Activated CD8-positive, alpha-beta T cell treated with anti-CD3 and anti-CD28 coated beads for 36 hours (primary cell): Measurements from ENCODE around the gene PCDHGC4. TPM values are rescaled to one million over a fixed set of nuclear protein-coding genes. Genes with fewer than 3 reads are reported as not detected.
A peak's percentile ranks its signal among the peaks of the same experiment; 100 is the strongest.

Source experiments
- ATAC-seq: fragments of 200-7000 bp; cut with Tn5 transposase; one replicate; pipeline ENCODE4 v1.10.0; 2021; ENCODE audit warnings: mild to moderate bottlenecking, moderate library complexity
- CTCF ChIA-PET: fragments of 350-600 bp; sonication (Branson Sonifier 250); formaldehyde crosslinking; loops from one replicate; lab custom pipeline; 2021; ENCODE audit warnings: antibody characterized with exemption; lab: Charles Lee
- POLR2A ChIA-PET: fragments of 350-600 bp; sonication (Branson Sonifier 250); formaldehyde crosslinking; loops from one replicate; lab custom pipeline; 2021; ENCODE audit warnings: antibody characterized with exemption; lab: Charles Lee
- DNase-seq: peaks from one replicate; pipeline ENCODE4 v3.0.0-alpha.2; 2020
- H3K27ac Mint-ChIP-seq: one replicate; pipeline ENCODE4 v1.8.0; 2021; ENCODE audit warnings: mild to moderate bottlenecking, mixed read lengths
- H3K27me3 Mint-ChIP-seq: one replicate; pipeline ENCODE4 v1.8.0; 2021; ENCODE audit warnings: mixed read lengths
- H3K36me3 Mint-ChIP-seq: one replicate; pipeline ENCODE4 v1.8.0; 2021; ENCODE audit warnings: low read depth, mixed read lengths
- H3K4me1 Mint-ChIP-seq: one replicate; pipeline ENCODE4 v1.8.0; 2021; ENCODE audit warnings: low read depth, mixed read lengths
- H3K4me3 Mint-ChIP-seq: one replicate; pipeline ENCODE4 v1.8.0; 2021; ENCODE audit warnings: mild to moderate bottlenecking, moderate library complexity, mixed read lengths
- H3K9me3 Mint-ChIP-seq: one replicate; pipeline ENCODE4 v1.8.0; 2021; ENCODE audit warnings: mixed read lengths
- CTCF ChIP-seq: fragments of 200-600 bp; IDR thresholded peaks from one replicate; pipeline ENCODE4 v1.8.0; 2022; ENCODE audit warnings: antibody characterized with exemption, mild to moderate bottlenecking
- intact Hi-C: fragments of 100-400 bp; cut with micrococcal nuclease; formaldehyde crosslinking; loops from one replicate; pipeline ENCODE4 v1.10.0; 2022
- total RNA-seq, 2 experiments: library from RNA; stranded (reverse); gene quantifications; one replicate each; pipeline ENCODE4 v1.2.3, GENCODE V29; 2021

Gene PCDHGC4
- total RNA-seq, 2 experiments from 2014 or later, result not detected

GRCh38 chr5:141518618-141519015 lies 33.8 kb downstream of the PCDHGC4 start:
- TF ChIP-seq CTCF, result no peak

GRCh38 chr5:141519605-141520565 lies 35.1 kb downstream of the PCDHGC4 start:
- DNase-seq (no peak), ATAC-seq (no peak)
- H3K36me3 Mint-ChIP-seq, result peaks cover 70% of the 10 kb centered on the region
- no peak overlapping the region for H3K4me3 Mint-ChIP-seq
- H3K27ac Mint-ChIP-seq, result no peak overlapping the region
- no peaks in the 10 kb centered on the region for H3K27me3 Mint-ChIP-seq
- CTCF ChIA-PET, result interaction anchor here (0.9 to 8.3 kb wide), 9 partner anchors 8 to 332 kb away, joined by 3 to 122 read pairs (median 4); partner anchors contain the start of genes PCDHB9, PCDHGA10, PCDHGA12 and PCDHGB5
- intact Hi-C loops, result loop anchor here (10.0 kb wide), 1 partner anchor 195 kb away; the partner anchor contains the start of gene TAF7
- POLR2A ChIA-PET, result interaction anchor here (1.4 kb wide), 1 partner anchor 44 kb away, joined by 3 read pairs; no protein-coding TSS in a partner anchor
- TF ChIP-seq CTCF, result no peak
- no peaks in the 10 kb centered on the region for H3K9me3 Mint-ChIP-seq
- peaks cover 45% of the 10 kb centered on the region for H3K4me1 Mint-ChIP-seq

More at GRCh38 chr5:141518618-141519015, 33.8 kb downstream of the PCDHGC4 start:
- POLR2A ChIA-PET, result interaction anchor here (1.4 kb wide), 1 partner anchor 45 kb away, joined by 3 read pairs; no protein-coding TSS in a partner anchor
- H3K36me3 Mint-ChIP-seq, result peaks cover 70% of the 10 kb centered on the region
- H3K4me1 Mint-ChIP-seq, result peaks cover 52% of the 10 kb centered on the region
- CTCF ChIA-PET, result interaction anchor here (1.0 to 2.2 kb wide), 2 partner anchors 46 to 89 kb away, joined by 5 to 9 read pairs; partner anchors contain the start of gene PCDHGA12
- intact Hi-C loops, result loop anchor here (10.0 kb wide), 1 partner anchor 194 kb away; the partner anchor contains the start of gene TAF7
- H3K27me3 Mint-ChIP-seq, result no peaks in the 10 kb centered on the region
- no peak overlapping the region for H3K4me3 Mint-ChIP-seq
- no peak overlapping the region for H3K27ac Mint-ChIP-seq
- no peak for ATAC-seq
- no peak for DNase-seq
- no peaks in the 10 kb centered on the region for H3K9me3 Mint-ChIP-seq

- Mint-ChIP-seq H3K27ac (peak overlapping the region; percentile 43), H3K27me3 (no peaks in the 10 kb centered on the region), H3K36me3 (peaks cover 71% of the 10 kb centered on the region), H3K4me3 (no peak overlapping the region), H3K9me3 (no peaks in the 10 kb centered on the region), H3K4me1 (peaks cover 46% of the 10 kb centered on the region)
- intact Hi-C loops, result no loop called here
- DNase-seq, result no peak
- no peak for TF ChIP-seq CTCF
- CTCF ChIA-PET, result interaction anchor here (1.0 to 8.3 kb wide), 16 partner anchors 9 to 298 kb away, joined by 3 to 122 read pairs (median 4); partner anchors contain the start of genes PCDHB14, PCDHGA11, PCDHGA12 and PCDHGB5
- peak; percentile 55 for ATAC-seq
- POLR2A ChIA-PET, result interaction anchor here (0.7 to 1.6 kb wide), 2 partner anchors 9 to 10 kb away, joined by 4 read pairs; no protein-coding TSS in a partner anchor
Observed at GRCh38 chr5:141521244-141521781, 36.5 kb downstream of the PCDHGC4 start.

- H3K9me3 Mint-ChIP-seq, result no peaks in the 10 kb centered on the region
- peaks cover 73% of the 10 kb centered on the region for H3K36me3 Mint-ChIP-seq
- peaks cover 44% of the 10 kb centered on the region for H3K4me1 Mint-ChIP-seq
- ATAC-seq (no peak), DNase-seq (no peak)
- no peak overlapping the region for H3K27ac Mint-ChIP-seq
- POLR2A ChIA-PET, result interaction anchor here (1.6 to 2.5 kb wide), 2 partner anchors 8 to 10 kb away, joined by 4 to 14 read pairs; no protein-coding TSS in a partner anchor
- CTCF ChIA-PET, result interaction anchor here (0.6 to 8.3 kb wide), 12 partner anchors 11 to 168 kb away, joined by 3 to 122 read pairs (median 4); partner anchors contain the start of genes PCDHGA10, PCDHGA11, PCDHGA12 and PCDHGB5
- no peaks in the 10 kb centered on the region for H3K27me3 Mint-ChIP-seq
- no peak for TF ChIP-seq CTCF
- intact Hi-C loops, result no loop called here
- no peak overlapping the region for H3K4me3 Mint-ChIP-seq
Observed at GRCh38 chr5:141522301-141522700, 37.5 kb downstream of the PCDHGC4 start.
